ENCODE data around the gene KDM4C. TPM values are rescaled to one million over a fixed set of nuclear protein-coding genes. Genes with fewer than 3 reads are reported as not detected.

KDM4C gene
- total RNA-seq, 4 donors from 2014 or later, result 75.0 to 95.9 (median 88.9) TPM

DNA sequence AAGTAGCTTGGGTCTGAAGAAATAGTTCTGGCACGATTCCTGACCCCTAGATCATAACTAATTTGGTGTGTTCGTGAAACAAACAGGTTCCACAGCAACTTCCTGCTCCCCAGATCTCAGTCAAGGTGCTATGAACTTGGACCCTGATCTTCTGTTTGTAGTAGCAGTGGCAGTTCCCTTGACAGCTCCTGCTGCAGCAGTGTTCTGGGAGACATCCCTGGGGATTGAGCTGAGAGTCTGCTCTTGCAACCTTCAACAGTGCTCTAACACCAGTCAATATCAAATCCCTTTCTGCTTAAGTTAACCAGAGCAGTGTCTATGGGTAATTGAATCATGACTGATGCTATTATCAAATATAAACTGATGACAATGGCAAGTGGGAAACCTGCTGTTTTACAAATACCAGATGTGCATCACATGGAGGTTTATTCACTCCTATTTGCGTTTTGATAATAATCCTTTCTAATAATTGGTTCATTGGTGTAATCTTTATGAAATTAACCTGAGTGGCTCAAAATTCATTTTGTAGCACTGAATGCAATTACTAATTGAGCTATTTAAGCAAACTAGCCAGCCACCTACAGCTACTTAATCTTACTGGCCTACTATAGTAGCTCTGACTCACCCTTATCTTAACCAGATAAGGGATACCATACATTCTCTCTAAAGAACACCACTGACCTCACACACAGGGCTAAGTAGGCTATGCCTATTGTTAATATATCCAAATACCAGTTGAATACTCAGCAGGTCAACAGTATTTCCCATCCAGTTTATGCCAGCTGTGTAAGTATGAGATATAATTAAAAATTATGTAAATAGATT lies 21.9 kb downstream of the KDM4C start:
- DNase-seq, result peak; percentile 13
- intact Hi-C loops (cut with DNase I; ENCODE audit: low total_unique reads), result no loop called here
- Histone ChIP-seq H3K27me3 (no peaks in the 10 kb centered on the region), H3K27ac (peak overlapping the region in 3 of 4 donors; percentile 2 to 63 (median 37)), H3K4me1 (peaks cover 11 to 45% (median 29%) of the 10 kb centered on the region in 4 donors), H3K4me3 (no peak overlapping the region), H3K9me3 (no peaks in the 10 kb centered on the region), H3K36me3 (no peaks in the 10 kb centered on the region)
- TF ChIP-seq EP300 (IDR thresholded peaks at IDR 0.05; ENCODE audit: low read depth), result no peak
- TF ChIP-seq POLR2AphosphoS5 (IDR thresholded peaks at IDR 0.05), result no peak
- TF ChIP-seq POLR2A (IDR thresholded peaks at IDR 0.05), result no peak
- TF ChIP-seq, protein P1, sequence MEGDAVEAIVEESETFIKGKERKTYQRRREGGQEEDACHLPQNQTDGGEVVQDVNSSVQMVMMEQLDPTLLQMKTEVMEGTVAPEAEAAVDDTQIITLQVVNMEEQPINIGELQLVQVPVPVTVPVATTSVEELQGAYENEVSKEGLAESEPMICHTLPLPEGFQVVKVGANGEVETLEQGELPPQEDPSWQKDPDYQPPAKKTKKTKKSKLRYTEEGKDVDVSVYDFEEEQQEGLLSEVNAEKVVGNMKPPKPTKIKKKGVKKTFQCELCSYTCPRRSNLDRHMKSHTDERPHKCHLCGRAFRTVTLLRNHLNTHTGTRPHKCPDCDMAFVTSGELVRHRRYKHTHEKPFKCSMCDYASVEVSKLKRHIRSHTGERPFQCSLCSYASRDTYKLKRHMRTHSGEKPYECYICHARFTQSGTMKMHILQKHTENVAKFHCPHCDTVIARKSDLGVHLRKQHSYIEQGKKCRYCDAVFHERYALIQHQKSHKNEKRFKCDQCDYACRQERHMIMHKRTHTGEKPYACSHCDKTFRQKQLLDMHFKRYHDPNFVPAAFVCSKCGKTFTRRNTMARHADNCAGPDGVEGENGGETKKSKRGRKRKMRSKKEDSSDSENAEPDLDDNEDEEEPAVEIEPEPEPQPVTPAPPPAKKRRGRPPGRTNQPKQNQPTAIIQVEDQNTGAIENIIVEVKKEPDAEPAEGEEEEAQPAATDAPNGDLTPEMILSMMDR (IDR thresholded peaks at IDR 0.05), result no peak
- 45 to 75% methylated on average over 1 to 3 of the region's 3 CpGs for WGBS, 2 donors (ENCODE audit: low coverage in 1 of 2)
- in situ Hi-C loops (cut with MboI; ENCODE audit: low pct_ligation_motif_present in 1 of 4, low pct_unique_long_range_greater_than_20kb in 1 of 4, low sequenced_read_pairs in 3 of 4), result no loop called here

DNA sequence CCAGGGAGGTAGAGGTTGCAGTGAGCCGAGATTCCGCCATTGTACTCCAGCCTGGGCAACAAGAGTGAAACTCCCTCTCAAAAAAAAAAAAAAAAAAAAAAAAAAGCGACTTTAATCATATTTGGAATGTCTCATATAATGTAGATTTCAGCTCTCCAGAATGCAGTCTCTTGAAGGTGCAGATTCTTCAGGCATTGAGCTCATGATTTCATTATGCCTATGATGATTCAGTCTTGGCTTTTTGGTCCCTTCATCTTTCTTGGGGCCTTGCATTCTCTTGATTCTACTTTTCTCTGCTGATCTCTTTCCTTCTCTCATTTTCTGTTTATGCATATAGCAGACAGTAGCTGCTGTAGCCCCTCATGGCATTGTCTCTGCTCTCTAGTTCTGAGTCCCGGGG lies 22.9 kb downstream of the KDM4C start:
- in situ Hi-C loops (cut with MboI; ENCODE audit: low pct_ligation_motif_present in 1 of 4, low pct_unique_long_range_greater_than_20kb in 1 of 4, low sequenced_read_pairs in 3 of 4) (no loop called here), intact Hi-C loops (cut with DNase I; ENCODE audit: low total_unique reads) (no loop called here)
- Histone ChIP-seq H3K4me3 (no peak overlapping the region), H3K27me3 (no peaks in the 10 kb centered on the region), H3K4me1 (peaks cover 11 to 54% (median 39%) of the 10 kb centered on the region in 4 donors), H3K27ac (peak overlapping the region in 2 of 4 donors; percentile 2 to 28), H3K36me3 (no peaks in the 10 kb centered on the region), H3K9me3 (no peaks in the 10 kb centered on the region)
- no peak for DNase-seq
- WGBS, 2 donors (ENCODE audit: low coverage in 1 of 2), result 80% methylated on average over 4 of the region's 4 CpGs; no CpG with 5 or more reads in 1 of the 2 donors
- TF ChIP-seq EP300 (IDR thresholded peaks at IDR 0.05; ENCODE audit: low read depth) (no peak), POLR2AphosphoS5 (IDR thresholded peaks at IDR 0.05) (no peak), POLR2A (IDR thresholded peaks at IDR 0.05) (no peak)
- TF ChIP-seq, protein P1 (IDR thresholded peaks at IDR 0.05), result no peak

DNA sequence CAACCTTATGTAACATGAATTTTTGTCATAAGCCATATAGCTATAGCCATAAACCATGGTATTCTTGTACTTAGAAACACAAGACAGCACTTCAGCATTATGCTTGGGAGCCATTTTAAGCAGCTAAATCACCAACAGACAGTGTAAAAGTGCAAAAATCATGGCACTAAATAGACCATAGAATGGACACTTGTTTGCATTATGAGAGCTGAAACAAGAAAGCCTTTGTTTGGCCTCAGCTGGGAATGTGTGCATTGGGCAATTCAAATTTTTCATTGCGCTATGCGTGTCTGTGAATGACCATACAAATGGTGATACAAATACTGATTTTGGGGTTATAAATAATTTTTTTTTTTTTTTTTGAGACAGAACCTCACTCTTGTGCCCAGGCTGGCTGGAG lies 23.7 kb downstream of the KDM4C start:
- intact Hi-C loops (cut with DNase I; ENCODE audit: low total_unique reads), result no loop called here
- Histone ChIP-seq H3K27ac (peak overlapping the region in 1 of 4 donors; percentile 2), H3K36me3 (no peaks in the 10 kb centered on the region), H3K27me3 (no peaks in the 10 kb centered on the region), H3K9me3 (no peaks in the 10 kb centered on the region), H3K4me1 (peaks cover 11 to 62% (median 43%) of the 10 kb centered on the region in 4 donors), H3K4me3 (no peak overlapping the region)
- no peak for TF ChIP-seq POLR2A (IDR thresholded peaks at IDR 0.05)
- no peak for TF ChIP-seq EP300 (IDR thresholded peaks at IDR 0.05; ENCODE audit: low read depth)
- TF ChIP-seq, protein P1 (IDR thresholded peaks at IDR 0.05), result no peak
- TF ChIP-seq POLR2AphosphoS5 (IDR thresholded peaks at IDR 0.05), result no peak
- in situ Hi-C loops (cut with MboI; ENCODE audit: low pct_ligation_motif_present in 1 of 4, low pct_unique_long_range_greater_than_20kb in 1 of 4, low sequenced_read_pairs in 3 of 4), result no loop called here
- 31 to 66% methylated on average over 2 of the region's 2 CpGs for WGBS, 2 donors (ENCODE audit: low coverage in 1 of 2)
- no peak for DNase-seq

DNA sequence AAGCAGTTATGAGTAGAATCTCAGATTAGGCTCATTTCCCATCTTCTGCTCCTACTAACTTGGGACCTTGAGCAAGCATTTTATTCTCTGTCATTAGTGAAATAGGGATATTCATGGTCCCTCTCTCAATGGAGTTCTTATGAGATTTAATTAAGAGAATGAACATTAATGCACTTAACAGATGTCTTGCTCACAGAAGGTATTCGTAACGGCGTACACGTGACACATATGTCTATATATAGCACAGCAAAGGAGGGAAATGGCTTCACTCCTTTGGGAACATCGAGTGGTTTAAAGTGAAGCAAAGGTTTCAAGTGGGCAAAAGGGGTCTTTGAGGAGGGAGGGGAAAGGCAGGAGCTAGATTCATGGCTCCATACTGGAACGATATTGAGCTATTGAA lies 24.6 kb downstream of the KDM4C start:
- H3K9me3 ChIP-seq, result no peaks in the 10 kb centered on the region
- H3K4me1 ChIP-seq, result peaks cover 11 to 69% (median 52%) of the 10 kb centered on the region in 4 donors
- H3K27me3 ChIP-seq, result no peaks in the 10 kb centered on the region
- no peak for DNase-seq
- intact Hi-C loops (cut with DNase I; ENCODE audit: low total_unique reads), result no loop called here
- no peaks in the 10 kb centered on the region for H3K36me3 ChIP-seq
- no peak for TF ChIP-seq POLR2A (IDR thresholded peaks at IDR 0.05)
- TF ChIP-seq EP300 (IDR thresholded peaks at IDR 0.05; ENCODE audit: low read depth), result no peak
- TF ChIP-seq, protein P1 (IDR thresholded peaks at IDR 0.05), result no peak
- TF ChIP-seq POLR2AphosphoS5 (IDR thresholded peaks at IDR 0.05), result no peak
- 92% methylated on average over 6 of the region's 6 CpGs for WGBS, 2 donors (ENCODE audit: low coverage in 1 of 2)
- H3K4me3 ChIP-seq, result no peak overlapping the region
- no peak overlapping the region for H3K27ac ChIP-seq
- in situ Hi-C loops (cut with MboI; ENCODE audit: low pct_ligation_motif_present in 1 of 4, low pct_unique_long_range_greater_than_20kb in 1 of 4, low sequenced_read_pairs in 3 of 4), result no loop called here
